SU-DHL-6 (cell line): Measurements from ENCODE around the gene ANKRD42.

Source experiments
- CTCF ChIP-seq: fragments of 200-600 bp; sonication (generic); IDR thresholded peaks from one replicate; pipeline ENCODE4 v1.5.1; 2017; ENCODE audit warnings: antibody characterized with exemption, mild to moderate bottlenecking, low read length, moderate library complexity; ENCODE audit not compliant: insufficient read depth, poor library complexity, severe bottlenecking
- EZH2phosphoT487 ChIP-seq: fragments of 200-600 bp; sonication (generic), shearing (Covaris generic); conservative IDR thresholded peaks from 2 replicates; pipeline ENCODE4 v1.6.1; 2018; ENCODE audit warnings: mild to moderate bottlenecking, antibody characterized with exemption, low read length, moderate library complexity, mixed read lengths

GRCh38 chr11:83194281-83195142 is 1.0 kb downstream of the ANKRD42 start:
- no peak for TF ChIP-seq CTCF
- TF ChIP-seq EZH2phosphoT487, result no peak
